ENCODE measurements around the gene ATP6AP1. TPM values are rescaled to one million over a fixed set of nuclear protein-coding genes. Genes with fewer than 3 reads are reported as not detected.

Gene ATP6AP1
- total and polyA plus RNA-seq, 2 of the 13 experiments (the other 11 are each of a cell fraction or from before 2014, with no cell fraction given) = 56.7 to 110 TPM

DNA sequence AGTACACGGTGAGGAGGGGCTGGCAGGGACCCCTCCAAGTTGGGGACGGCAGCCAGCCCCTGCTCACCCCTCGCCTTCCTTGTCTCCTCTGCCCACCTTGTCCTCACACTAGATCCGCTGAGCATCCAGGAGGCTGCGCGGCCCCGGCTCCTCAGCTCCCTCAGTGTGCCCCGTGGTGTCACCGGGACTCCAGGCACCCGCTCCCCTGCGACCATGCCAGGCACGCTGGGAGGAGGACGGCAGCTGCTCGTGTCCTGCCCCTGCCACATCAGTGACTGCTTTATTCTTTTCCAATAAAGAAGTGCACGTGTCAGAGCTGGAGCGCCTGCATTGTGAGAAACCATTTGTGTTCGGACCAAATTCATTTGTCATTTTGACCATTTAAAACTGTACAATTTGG, 21.8 kb downstream of the ATP6AP1 start:
- WGBS (ENCODE audit: low lambda C conversion rate) = 98% methylated on average over 8 of the region's 17 CpGs

More for the DNA sequence above, 21.8 kb downstream of the ATP6AP1 start:
- Histone ChIP-seq H3K36me3 (replicated peaks in 1 of 2; ENCODE audit: control insufficient read depth in 1 of 2, insufficient read depth in 2 of 2, low read length in 2 of 2) (no peaks in the 10 kb centered on the region; a peak in 1 of 5 replicates), H3K4me2 (ENCODE audit: low read depth, low read length) (no peak overlapping the region), H3K79me2 (ENCODE audit: insufficient read depth, low read length) (no peaks in the 10 kb centered on the region), H3K4me1 (ENCODE audit: insufficient read depth, low read length) (peaks cover 3% of the 10 kb centered on the region), H3K4me3 (replicated peaks in 1 of 3; ENCODE audit: insufficient read depth in 1 of 3, low read depth in 2 of 3, low read length in 3 of 3) (no peak overlapping the region), H3K9ac (ENCODE audit: insufficient read depth, low read depth, low read length) (no peak overlapping the region), H3K27ac (ENCODE audit: extremely low read length, insufficient read depth, low read length) (no peak overlapping the region), H2AFZ (ENCODE audit: low read length) (no peak overlapping the region), H3K27me3 (ENCODE audit: control insufficient read depth in 1 of 2, insufficient read depth in 2 of 2, low read length in 2 of 2) (no peaks in the 10 kb centered on the region), H4K20me1 (ENCODE audit: insufficient read depth, low read length) (no peaks in the 10 kb centered on the region), H3K9me3 (ENCODE audit: low read length) (no peaks in the 10 kb centered on the region)
- FAIRE-seq (no peak), ATAC-seq (no peak), DNase-seq (ENCODE audit: low spot score) (no peak)
- ChIA-PET CTCF (ENCODE audit: low intra/inter-chr PET ratio, low total read pairs) (no interaction called here), POLR2A (no interaction called here)
- intact Hi-C loops (cut with micrococcal nuclease; ENCODE audit: unreplicated experiment) = no loop called here
- no peak for TF ChIP-seq ZNF652 (CRISPR knock-in tag; IDR thresholded peaks at IDR 0.05; ENCODE audit: borderline replicate concordance, low read depth)
- TF ChIP-seq ZIK1 (CRISPR knock-in tag; IDR thresholded peaks at IDR 0.05; ENCODE audit: borderline replicate concordance, low read depth) = no peak
- TF ChIP-seq, protein P1, sequence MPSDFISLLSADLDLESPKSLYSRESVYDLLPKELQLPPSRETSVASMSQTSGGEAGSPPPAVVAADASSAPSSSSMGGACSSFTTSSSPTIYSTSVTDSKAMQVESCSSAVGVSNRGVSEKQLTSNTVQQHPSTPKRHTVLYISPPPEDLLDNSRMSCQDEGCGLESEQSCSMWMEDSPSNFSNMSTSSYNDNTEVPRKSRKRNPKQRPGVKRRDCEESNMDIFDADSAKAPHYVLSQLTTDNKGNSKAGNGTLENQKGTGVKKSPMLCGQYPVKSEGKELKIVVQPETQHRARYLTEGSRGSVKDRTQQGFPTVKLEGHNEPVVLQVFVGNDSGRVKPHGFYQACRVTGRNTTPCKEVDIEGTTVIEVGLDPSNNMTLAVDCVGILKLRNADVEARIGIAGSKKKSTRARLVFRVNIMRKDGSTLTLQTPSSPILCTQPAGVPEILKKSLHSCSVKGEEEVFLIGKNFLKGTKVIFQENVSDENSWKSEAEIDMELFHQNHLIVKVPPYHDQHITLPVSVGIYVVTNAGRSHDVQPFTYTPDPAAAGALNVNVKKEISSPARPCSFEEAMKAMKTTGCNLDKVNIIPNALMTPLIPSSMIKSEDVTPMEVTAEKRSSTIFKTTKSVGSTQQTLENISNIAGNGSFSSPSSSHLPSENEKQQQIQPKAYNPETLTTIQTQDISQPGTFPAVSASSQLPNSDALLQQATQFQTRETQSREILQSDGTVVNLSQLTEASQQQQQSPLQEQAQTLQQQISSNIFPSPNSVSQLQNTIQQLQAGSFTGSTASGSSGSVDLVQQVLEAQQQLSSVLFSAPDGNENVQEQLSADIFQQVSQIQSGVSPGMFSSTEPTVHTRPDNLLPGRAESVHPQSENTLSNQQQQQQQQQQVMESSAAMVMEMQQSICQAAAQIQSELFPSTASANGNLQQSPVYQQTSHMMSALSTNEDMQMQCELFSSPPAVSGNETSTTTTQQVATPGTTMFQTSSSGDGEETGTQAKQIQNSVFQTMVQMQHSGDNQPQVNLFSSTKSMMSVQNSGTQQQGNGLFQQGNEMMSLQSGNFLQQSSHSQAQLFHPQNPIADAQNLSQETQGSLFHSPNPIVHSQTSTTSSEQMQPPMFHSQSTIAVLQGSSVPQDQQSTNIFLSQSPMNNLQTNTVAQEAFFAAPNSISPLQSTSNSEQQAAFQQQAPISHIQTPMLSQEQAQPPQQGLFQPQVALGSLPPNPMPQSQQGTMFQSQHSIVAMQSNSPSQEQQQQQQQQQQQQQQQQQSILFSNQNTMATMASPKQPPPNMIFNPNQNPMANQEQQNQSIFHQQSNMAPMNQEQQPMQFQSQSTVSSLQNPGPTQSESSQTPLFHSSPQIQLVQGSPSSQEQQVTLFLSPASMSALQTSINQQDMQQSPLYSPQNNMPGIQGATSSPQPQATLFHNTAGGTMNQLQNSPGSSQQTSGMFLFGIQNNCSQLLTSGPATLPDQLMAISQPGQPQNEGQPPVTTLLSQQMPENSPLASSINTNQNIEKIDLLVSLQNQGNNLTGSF (CRISPR knock-in tag; IDR thresholded peaks at IDR 0.05) = no peak
- TF ChIP-seq ZFP41 (CRISPR knock-in tag; IDR thresholded peaks at IDR 0.05; ENCODE audit: borderline replicate concordance) = no peak
- no peak for TF ChIP-seq TFDP2 (CRISPR knock-in tag; IDR thresholded peaks at IDR 0.05)
- TF ChIP-seq ZFP36L1 (CRISPR knock-in tag; IDR thresholded peaks at IDR 0.05) = no peak
- no TSS peak for BruUV-seq (replicated peaks)
- in situ Hi-C loops (cut with HindIII; ENCODE audit: extremely low pct_ligation_motif_present, low pct_unique_long_range_greater_than_20kb) = no loop called here
